Measurements from ENCODE around the gene AKR1B15.
A peak's percentile ranks its signal among the peaks of the same experiment; 100 is the strongest.
"Not testable (repeated sequence)": the region's sequence is repeated elsewhere in the genome, so short reads cannot be mapped to it uniquely, and the experiment has no call there.

AKR1B15 gene

DNA sequence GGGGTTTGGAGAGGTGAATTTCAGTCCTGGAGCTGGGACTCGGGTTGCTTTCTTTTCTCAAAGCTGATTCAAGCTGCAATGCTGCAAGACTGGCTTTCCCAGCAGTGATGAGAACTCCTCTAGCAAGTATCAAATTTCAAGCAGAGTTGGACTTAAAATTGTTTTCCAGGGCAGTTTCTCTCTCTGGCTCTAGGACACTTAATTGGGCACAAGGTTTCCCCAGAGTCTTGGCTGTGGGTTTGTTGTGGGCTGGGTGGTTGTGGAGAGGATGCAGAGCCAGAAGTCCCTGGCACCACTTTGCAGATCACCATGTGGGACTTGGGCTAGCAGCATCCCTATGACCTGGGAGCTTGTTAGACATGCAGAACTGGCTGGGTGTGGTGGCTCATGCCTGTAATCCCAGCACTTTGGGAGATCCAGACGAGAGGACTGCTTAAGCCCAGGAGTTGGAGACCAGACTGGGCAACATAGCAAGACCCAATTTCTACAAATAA lies 16.8 kb downstream of the AKR1B15 start:
- no peak for DNase-seq (ENCODE audit: low spot score)

DNA sequence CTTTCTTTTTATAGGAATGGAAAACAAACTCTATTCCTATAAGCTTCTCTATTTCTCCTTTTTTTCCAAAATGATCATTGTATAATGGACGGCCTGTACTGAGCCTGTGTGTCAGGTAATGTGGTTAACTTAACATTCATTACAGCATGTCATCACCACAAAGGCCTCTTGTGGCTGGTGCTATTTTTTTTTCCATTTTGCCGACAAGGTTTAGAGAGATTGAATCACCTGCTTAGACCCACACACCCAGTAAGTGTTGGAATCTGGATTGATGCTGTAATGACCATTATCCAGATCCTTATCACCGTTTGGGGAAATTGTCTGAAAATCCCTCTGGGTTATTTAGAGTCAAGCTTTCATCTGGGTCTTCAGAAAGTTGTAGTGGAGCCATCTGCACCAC lies 18.5 kb downstream of the AKR1B15 start:
- no peak for DNase-seq (ENCODE audit: low spot score)

DNA sequence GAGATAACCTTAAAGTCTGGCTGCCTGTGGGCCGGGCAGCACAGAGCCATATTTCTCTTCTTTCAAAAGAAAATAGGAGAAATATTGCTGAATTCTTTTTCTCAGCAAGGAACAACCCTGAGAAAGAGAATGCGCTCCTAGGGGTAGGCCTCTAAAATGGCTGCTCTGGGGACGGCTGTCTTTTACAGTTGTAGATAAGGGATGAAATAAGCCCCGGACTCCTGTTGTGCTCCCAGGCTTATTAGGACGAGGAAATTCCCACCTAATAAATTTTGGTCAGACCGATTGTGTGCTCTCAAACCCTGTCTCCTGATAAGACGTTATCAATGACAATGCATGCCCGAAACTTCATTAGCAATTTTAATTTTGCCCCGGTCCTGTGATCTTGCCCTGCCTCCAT lies 21.1 kb downstream of the AKR1B15 start:
- DNase-seq (ENCODE audit: low spot score): not testable (repeated sequence)

DNA sequence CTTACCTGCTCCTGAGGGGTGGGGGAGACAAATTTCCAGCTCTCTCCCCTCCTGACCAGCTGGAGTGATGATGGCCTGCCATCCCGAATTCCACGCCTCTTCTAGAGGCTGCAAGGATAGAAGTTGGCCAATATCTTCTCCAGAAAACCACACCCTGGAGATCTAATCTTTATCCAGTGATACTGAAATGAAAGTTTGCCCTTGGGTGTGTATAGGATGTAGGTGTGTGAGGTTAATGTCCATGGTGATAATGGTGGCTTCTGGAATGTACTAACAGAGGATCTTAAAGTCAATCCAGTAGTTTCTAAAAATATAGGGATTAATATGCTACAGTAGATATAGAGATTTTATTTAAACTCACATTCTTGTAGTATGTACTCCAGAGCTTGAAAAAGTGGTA lies 22.2 kb downstream of the AKR1B15 start:
- no peak for DNase-seq (ENCODE audit: low spot score)

GRCh38 chr7:134571746-134572461 lies 23.0 kb downstream of the AKR1B15 start:
- no peak for DNase-seq (ENCODE audit: low spot score)

DNA sequence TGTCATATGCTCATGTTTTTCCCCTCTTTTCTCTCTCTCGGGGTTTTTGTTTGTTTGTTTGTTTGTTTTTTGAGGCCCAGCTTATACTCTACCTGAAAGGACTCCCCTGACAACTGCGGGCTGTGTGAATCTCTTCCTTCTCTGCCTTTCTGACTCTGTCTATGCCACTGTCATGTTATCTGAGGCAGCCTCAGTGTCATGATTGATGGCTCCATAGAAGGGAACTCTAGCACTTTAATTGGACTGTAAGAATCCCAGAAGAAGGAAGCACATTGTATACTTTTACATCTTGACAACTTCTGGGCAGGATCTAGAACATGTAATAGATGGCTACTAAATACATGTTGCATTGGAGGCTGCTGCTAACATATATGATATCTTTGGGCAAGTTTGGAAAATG lies 25.4 kb downstream of the AKR1B15 start:
- DNase-seq (ENCODE audit: low spot score): no peak

DNA sequence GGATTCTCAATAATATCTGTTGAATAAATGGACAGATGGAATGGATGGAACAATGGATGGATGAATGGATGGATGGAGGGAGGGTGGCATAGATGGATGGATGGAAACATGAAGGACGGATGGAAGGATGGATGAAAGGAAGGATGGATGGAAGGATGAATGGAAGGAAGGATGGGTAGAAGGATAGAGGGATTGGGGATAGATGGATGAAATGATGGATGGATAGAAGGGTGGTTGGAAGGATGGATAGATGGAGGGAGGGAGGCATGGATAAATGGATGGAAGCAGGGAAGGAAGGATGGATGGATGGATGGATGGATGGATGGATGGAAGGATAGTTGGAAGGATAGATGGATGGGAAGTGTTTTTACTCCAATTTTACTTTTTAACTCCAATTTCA lies 35.4 kb downstream of the AKR1B15 start:
- no peak for DNase-seq (ENCODE audit: low spot score)

DNA sequence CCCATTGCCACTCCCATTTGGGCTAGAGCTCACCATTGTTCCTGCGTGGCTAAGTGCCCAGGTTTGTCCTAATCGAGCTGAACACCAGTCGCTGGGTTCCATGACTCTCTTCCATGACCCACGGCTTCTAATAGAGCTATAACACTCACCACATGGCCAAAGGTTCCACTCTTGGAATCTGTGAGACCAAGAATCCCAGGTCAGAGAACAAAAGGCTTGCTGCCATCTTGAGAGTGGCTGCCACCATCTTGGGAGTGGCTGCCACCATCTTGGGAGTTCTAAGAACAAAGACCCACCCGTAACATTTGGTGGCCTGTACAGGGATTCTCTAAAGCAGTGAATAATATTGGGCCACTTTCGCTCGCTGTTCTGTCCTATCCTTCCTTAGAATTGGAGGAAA lies 37.0 kb downstream of the AKR1B15 start:
- no peak for DNase-seq (ENCODE audit: low spot score)

GRCh38 chr7:134587750-134588149 lies 38.8 kb downstream of the AKR1B15 start:
- DNase-seq (ENCODE audit: low spot score): no peak

GRCh38 chr7:134589491-134589941 lies 40.6 kb downstream of the AKR1B15 start:
- no peak for DNase-seq (ENCODE audit: low spot score)

GRCh38 chr7:134593530-134594392 lies 44.9 kb downstream of the AKR1B15 start:
- DNase-seq (ENCODE audit: low spot score): no peak

DNA sequence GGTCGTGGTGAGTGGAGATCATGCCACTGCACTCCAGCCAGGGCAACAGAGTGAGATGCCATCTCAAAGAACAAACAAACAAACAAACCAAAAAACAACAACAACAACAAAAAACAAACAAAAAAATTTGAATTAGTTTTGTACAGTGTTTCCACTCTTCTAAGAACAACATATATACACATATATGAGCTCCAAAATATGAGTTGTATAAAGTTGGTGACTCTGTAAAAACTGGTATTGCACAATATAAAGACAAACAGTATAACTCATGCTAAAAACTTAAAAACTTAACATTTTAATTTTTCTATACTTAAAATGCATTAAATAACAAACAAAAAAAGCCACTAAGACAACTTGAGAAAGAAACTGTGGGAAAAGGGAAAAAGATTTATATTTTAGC lies 46.0 kb downstream of the AKR1B15 start:
- DNase-seq (ENCODE audit: low spot score): no peak

GRCh38 chr7:134599371-134599770 lies 50.5 kb downstream of the AKR1B15 start:
- DNase-seq (ENCODE audit: low spot score): no peak

DNA sequence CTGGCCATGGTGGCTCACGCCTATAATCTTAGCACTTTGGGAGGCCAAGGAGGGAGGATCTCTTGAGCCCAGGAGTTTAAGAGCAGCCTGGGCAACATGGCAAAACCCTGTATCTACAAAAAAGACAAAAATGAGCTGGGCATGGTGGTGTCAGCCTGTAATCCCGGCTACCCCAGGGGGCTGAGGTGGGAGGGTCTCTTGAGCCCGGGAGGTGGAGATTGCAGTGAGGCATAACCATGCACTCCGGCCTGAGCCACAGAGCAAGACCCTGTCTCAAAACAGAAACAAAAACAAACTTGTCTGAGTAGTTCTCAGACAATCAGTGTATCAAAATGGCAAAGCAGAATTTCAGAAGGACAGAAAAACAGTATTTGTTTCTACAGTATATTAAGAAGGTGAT lies 52.5 kb downstream of the AKR1B15 start:
- no peak for DNase-seq (ENCODE audit: low spot score)

- DNase-seq (ENCODE audit: low spot score): no peak
Measured at GRCh38 chr7:134602881-134603451, 54.1 kb downstream of the AKR1B15 start.

GRCh38 chr7:134605978-134606923 lies 57.3 kb downstream of the AKR1B15 start:
- peak; percentile 63 for DNase-seq (ENCODE audit: low spot score)

DNA sequence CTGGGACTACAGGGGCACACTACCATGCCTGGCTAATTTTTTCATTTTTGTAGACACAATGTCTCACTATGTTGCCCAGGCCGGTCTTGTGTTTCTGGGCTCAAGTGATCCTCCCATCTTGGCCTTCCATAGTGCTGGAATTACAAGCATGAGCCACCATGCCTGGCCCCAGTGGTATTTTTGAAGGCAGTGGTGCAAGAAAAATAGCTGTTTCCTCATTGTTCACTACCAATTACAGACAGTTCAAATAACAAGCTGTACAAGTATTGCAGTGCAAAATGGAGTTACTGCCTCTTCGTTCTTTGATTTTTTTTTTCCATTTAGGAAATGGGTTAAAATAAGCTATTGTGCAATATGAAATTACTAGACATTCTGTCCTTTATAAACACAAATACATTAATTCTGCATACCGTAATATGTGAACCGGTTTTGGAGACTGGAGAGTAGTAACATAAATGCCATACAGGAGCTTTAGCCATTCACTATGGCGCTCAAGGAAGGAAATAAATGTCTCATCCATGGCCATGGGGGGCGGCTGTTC lies 62.8 kb downstream of the AKR1B15 start:
- no peak for DNase-seq (ENCODE audit: low spot score)

- DNase-seq (ENCODE audit: low spot score): no peak
Measured at GRCh38 chr7:134612197-134612596, 63.3 kb downstream of the AKR1B15 start.

- peak; percentile 84 for DNase-seq (ENCODE audit: low spot score)
Measured at GRCh38 chr7:134613623-134614347, 64.9 kb downstream of the AKR1B15 start.

- no peak for DNase-seq (ENCODE audit: low spot score)
Measured at GRCh38 chr7:134616611-134617010, 67.7 kb downstream of the AKR1B15 start.
